Measurements from ENCODE around the gene JKAMP.

JKAMP gene

DNA sequence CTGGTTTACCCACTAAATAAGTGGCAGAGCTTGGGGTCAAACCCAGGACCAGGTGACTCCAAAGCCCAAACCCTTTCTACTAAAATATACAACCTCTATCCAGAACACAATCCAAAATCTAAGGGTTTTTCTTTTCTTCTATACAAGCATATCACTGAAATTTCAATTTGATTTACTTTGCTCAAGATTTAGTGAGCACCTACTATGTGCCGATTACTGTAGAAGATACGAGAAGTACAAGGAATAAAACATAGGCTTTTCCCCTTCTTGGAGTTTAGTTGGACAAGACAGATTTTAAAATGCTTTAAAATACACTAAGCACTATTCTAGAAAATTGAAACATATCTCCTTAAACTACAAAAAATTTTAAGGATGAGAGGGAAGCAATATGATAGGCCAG, 2.9 kb upstream of the JKAMP start:
- no peak for DNase-seq (ENCODE audit: low read depth)

DNA sequence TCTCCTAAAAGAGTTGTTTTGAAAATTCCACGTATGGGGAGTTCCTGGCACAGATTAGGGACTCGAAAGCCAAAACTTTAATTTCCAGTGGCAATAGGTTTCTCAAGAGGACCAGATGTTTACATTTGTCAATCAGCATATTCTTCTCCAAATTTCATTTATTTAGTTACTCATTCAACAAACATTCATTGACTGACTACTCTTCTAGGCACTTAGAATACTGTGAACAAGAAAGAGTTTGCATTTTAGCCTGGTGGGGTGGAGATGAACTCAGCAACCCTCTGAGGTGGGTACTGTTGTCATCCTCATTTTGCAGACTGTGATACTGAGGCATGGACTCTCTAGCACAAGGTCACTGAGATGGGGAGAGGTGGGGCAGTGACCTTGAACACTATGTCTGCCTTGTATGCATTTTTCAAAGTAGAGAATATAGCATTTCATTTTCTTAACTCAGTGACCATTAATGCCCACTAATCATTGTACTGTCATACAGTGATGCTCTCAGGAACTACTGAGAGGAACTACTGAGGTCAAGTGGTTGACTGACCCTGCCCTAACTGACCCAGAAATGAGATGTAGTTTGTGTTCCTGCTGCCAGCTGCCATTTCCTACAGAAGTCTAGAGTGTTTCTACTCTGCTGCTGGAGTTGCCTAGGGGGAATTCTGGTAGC, 2.3 kb upstream of the JKAMP start:
- peak; percentile 63 for DNase-seq (ENCODE audit: low read depth)

DNA sequence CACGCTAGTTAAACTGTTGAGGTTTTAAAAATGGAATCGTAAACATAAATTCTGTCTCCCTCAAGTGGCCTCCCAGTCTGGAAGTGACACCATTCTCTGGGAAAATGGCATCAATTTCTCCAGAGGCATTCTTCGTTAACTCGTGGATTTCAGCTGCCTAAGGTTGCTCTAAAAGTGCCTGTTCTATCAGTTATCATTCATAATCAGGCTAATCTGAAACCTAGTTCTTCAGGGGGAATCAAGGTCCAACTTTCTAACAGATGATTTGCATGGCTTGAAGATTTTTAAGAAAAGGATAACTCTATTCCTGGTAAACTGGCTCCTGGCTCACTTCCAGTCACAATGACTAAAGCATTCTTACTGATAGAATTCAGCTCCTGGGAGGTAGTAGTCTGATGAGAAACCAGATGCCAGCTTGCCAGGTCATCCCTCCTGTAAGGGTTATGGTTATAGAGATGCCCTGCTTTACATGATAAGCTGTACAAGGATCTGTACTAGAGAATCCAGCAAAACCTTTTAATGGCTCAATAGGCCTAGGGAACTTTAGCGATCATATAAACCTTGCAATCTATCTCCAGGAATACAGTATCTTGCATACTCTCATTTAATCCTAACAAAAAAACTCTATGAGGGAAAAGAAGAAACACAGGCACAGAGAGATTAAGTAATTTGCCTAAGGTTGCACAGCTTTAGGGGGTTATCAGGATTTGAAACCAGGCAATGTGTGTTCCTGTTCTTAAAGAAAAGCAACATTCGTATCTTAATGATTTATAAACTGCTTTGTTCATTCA, 1.6 kb upstream of the JKAMP start:
- peak; percentile 78 for DNase-seq (ENCODE audit: low read depth)

DNA sequence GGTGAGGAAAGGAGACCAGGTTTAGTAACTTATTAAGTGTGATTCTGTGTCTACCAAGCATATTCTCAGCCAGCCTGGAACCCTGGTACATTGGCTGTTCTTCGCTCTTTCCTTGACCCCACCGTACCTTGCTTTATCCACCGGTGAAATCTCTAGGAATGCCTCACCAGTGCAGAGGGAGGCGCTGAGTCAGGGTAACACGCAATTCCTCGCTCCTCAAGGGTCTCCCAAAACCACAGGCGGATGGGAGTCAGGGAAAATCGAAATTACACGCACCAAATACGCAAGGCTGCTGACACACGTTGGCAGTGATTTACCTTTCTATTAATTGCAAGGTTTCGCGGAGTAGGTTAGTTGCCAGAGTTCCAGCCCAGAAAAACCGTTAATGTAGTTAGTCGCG, 954 bp upstream of the JKAMP start:
- no peak for DNase-seq (ENCODE audit: low read depth)

DNA sequence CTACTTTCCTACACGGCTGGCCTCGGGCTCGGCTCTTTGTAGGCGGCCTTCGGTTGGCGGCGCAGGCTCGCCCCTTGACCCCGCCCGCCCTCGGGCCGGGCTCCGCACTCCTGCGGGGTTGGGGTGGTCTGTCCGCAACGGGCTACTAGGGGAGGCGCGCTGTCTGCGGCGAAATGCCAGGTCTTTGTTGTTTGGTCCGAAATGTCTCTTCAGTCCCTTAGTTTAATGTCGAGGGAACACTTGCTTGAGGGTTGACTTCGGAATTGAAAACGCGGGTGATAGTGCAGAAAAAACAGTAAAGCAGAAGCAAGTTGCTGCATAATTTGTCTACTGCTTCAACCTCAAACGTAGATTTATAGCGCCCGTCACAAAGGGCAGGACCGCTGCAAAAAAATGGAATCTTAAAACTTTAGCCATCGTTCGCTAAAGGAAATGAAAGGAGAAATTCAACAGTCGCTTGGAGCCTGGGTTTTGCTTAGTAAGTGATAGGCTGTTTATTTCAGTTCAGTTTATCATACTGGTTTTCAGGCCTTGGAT, 390 bp downstream of the JKAMP start:
- DNase-seq (ENCODE audit: low read depth), result no peak

DNA sequence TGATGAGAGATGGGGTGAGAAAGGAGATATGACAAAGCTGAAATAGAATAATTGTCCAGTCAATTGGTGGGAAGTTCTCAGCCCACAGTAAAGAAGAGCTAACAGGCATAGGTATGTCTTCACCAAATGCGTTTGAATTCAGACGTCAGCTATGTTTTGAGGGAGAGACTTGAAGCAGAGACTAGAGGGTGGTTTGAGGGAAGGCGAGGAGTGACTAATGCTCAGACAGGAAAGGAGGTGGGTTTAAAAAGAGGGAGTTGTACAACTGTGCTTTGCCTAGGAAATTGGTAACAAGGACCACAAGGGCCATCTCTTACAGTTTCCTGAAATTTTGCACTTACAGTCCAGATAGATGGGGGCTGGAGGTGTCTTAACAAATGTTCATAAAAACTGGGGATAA, 6.4 kb downstream of the JKAMP start:
- DNase-seq (ENCODE audit: low read depth), result no peak

DNA sequence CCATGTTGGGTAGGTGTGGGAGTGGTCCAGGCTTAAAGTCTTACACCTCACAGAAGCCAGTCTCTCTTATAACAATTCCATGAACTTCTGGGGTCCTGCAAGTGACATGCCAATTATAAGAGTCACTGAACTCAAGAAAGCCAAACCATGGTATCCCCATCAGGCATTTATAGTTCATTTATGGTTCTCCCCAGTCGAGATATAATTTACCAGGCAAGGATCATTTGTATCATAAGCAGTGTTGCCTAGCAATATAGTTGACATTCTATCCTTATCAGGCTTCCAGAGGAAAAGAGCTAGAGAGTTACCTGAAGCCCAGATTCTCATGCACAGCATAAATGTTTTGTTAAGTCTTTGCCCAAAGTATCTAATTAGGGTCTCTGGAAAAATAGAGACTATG, 8.1 kb downstream of the JKAMP start:
- no peak for DNase-seq (ENCODE audit: low read depth)

DNA sequence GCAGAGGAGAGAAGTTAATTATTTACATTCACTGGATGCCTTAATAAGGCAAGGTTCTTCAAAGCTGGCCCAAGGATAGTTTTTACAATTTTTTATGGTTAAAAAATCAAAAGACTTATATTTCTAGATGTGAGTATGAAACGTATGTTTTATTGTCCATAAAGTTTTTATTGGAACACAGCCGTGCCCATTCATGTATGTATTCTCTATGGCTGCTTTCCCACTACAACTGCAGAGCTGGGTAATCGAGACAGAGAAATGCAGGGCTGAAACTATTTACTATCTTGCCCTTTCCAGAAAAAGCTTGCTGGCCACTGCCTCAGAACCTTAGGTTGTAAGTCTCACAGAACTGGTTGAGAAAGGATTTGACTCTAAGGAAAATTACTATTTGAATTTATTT, 16.4 kb downstream of the JKAMP start:
- DNase-seq (ENCODE audit: low read depth), result no peak

DNA sequence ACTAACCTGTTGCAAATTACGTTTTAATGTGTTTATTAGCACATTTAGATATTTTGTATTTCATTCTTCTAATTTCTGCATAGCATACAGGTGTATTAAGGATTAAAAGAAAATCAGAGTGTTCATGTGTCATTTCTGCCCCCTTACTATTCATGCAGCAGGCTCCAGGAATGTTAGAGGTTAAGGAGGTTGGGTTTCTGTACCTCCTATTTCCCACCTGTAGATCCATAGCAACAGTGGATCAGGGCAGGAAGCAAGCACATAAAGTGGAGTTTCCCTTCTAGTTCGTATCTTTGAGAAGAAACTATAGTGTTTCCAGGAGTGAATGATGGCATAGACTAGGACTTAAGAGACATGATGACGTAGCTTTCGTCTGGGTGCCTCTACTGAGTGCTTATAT, 18.9 kb downstream of the JKAMP start:
- DNase-seq (ENCODE audit: low read depth), result no peak

DNA sequence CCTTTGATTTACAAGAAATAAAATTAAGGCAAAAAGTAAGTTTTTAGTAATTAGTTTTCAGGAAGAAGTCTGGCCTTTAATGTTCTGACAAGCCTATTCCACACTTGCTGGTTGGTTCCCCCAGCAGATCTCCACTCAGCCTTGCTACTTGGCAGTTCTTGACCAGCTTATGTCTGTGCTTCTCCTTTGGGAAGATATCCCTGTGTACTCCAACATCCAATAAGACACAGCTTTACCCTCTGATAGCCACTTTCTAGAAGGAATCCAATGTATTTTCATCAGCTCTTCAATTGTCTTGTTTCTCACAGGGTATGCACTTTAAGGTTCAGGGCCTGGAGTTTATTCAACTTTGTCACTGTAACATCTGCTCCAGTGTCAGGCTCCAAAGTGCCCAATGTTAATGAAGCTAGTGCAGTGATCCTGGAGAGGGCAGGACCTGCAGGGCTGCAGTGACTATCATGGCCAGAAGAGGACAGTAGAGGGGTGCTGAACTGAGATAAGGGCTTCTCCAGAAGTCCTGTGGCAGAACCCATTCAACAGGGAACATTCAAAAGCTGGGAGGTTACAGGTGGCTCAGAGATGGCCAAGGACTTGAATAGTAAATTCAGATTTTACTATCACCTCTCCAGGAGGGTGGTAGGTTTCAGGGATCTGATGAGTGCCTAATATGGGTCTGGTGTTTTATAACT, 22.9 kb downstream of the JKAMP start:
- DNase-seq (ENCODE audit: low read depth), result peak; percentile 10

DNA sequence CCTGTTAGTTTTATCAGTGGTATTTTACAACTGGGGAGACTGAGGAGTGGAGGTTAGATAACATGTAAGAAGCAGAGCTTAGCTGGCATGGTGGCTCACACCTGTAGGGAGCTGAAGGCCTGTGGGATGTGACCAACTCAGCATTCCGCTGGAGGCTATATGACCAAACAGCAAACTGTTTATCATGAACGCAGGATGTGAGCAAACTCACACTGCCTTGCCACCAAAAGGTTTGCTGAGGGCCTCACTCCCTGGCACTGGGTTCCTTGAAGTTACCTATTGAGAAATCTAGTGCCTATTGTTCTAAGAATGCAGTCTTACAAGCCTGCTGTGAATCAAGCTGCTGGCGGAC, 23.4 kb downstream of the JKAMP start:
- no peak for DNase-seq (ENCODE audit: low read depth)

DNA sequence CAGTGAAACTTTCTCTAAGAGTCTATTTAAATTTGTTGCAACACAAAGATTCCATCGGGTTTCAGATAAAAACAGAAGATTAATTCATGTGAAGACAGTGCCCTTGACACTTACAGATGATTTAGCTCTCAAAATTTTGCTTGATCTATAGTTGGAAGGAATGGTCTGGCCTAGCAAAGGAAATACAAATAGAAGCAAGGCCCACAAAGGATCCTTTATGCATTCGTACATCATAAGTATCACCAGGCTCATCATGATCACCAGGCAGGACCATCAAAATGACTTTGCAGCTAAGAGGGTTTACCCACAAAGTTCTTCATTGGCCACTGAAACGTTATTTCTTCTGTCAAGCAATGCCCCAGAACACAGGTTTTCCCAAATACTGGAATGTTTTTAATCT, 24.8 kb downstream of the JKAMP start:
- no peak for DNase-seq (ENCODE audit: low read depth)

DNA sequence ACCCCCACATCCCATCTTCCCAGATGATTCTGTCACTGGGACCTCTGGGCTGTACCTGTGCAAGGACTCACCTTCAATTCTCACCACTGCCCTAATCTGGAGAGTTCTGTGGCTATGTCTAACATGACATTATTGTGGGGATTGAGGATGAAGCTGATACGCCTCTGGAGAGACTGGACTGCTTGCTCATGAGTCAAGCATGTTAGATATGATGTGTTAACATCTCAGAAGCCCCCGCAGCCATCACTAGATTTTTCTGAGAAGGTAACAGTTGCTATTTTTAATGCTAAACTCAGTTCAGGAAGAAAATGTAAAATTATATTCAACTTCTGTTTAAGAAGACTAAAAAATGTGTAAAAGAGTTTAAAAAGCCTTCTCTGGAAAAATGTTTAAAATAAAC, 25.7 kb downstream of the JKAMP start:
- DNase-seq (ENCODE audit: low read depth), result no peak

DNA sequence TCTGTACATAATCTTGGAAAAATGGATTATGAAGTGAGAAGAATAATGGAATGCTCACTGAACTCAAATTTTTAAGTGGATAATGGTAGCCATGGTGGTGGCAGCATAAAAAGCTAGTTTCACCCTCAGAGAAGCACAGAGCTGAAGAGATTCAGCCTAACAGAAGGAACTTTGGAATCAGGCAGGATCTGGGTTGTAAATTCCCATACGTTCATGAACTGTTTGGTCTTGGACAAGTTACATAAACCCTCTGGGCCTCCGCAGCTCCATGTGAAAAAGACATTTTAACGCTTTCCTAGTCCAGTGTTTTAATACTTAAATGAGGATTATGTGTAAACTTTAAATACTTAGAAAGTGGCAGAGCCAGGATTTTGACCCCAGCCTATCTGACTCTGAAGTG, 26.6 kb downstream of the JKAMP start:
- DNase-seq (ENCODE audit: low read depth), result no peak

DNA sequence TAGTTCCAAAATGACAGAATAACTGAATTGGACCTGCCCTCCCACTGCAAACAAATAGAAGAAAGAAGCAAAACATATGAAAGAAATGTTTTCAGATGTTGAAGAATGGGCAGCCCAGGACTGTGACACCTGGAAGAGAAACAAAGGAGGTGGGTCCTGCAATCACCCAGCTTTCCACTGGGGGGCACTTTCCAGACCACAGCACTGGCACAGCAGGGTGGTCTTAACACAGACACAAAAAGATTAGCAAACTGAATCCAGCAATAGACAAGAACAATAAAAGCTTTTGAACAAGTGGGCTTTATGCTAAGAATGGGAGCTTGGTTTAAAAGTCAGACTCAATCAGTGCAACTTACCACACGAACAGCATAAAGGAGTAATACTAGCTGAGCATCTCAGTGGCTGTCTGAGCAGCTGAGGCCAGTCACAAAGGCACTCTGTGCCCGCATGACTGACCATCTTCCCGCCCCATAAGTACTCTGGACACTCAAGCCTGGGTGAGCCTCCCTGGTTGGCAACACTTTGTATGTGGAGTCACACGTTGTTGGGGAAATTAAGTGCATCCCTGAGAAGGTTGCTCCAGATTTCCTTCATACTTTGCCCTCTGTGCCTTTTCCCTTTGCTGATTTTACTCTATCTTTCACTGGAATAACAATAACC, 27.7 kb downstream of the JKAMP start:
- DNase-seq (ENCODE audit: low read depth), result no peak

DNA sequence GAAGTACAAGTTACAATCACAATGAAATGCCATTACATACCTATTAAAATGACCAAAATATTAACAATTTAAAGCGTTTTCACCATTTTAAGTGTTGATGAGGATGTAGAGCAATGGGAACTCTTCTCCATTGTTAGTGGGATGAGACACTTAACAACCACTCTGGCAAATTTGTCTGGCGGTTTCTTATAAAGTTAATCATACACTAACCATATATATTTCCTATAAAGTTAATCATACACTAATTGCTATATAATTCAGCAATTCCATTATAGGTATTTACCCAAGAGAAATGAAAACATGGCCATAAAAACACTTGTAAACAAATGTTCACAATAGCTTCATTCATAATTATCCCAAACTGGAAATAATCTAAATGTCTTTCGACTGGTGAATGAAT, 35.9 kb downstream of the JKAMP start:
- no peak for DNase-seq (ENCODE audit: low read depth)

DNA sequence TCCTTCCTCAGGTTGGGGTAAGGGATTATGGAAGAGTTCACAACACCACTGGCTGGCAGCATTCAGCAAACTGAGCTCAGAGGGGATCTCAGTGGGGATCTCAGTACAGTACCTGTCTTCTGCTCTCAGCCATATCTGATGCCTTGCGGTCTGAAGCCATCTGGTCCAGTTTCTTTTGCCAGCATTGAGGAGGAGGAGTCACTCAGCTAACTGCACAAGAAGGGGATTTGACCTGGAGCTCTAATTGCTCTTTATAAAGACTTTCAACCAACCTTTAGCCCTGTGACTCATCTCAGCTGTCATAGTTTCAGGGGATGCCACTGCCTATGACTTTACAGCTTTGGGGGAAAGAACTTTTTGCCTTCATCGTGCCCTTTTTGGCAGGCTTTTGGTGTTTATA, 44.9 kb downstream of the JKAMP start:
- DNase-seq (ENCODE audit: low read depth), result no peak

DNA sequence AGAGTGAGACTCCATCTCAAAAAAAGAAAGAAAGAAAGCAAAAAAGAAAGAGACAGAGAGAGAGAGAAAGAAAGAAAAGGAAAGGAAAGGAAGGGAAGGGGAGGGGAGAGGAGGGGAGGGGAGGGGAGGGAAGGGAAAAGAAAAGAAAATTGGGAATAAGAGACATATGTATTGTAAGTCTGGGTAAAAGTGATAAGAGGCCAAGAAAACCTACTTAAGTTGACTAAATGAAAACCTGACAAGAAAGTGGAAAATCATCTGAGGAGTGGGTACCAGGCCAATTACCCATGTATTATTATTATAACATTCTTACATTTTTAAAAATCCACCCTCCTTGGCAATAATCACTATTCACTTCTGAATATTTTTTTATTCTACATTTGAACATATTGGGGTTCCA, 46.0 kb downstream of the JKAMP start:
- DNase-seq (ENCODE audit: low read depth), result no peak

DNA sequence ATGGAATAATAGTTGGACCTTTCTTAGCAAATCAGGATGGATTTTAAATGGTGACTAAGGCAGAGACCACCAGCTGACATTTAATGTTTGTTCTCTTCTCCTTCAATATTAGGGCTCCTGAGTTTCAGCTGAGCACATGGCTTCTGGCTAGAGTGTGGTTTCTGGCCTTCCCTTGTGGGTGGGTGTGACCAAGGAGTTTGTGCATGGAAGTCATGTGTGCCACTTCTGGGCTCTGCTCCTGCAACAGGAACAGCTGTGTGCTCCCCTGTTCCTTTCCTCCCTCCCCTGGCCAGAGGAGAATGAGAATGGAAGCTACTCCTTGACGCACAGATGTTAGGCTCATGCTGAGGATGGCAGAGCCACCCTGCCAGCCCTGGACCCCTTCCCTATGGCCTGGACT, 48.1 kb downstream of the JKAMP start:
- no peak for DNase-seq (ENCODE audit: low read depth)

DNA sequence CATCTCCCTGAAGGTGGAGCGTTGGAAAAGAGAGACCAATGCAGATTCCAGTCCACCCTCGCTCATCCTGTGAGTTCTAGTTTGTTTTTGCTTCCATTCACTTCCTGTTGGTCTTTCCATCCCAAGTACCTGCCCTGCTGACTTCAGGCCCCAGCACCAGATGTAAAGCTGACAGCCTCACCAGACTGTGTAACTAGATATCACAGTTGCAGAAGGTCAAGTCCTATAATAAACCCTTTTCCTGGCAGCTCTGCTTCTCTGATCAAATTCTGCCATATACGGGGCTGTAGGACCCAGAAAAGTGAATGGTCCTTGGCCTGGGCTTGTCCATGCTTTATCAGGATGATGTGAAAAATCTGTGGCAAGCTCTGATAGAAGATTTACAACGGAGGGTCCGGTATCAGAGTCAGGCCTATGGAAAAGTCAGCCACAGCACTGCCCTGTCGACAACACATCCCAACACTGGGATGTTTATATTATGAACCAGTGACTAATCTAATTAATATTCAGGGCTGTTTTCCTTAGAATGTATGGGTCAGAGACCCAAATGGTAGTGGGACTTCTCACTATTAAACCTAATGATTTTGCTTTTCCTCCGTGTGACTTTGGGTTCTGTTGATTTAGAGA, 50.2 kb downstream of the JKAMP start:
- DNase-seq (ENCODE audit: low read depth), result no peak

DNA sequence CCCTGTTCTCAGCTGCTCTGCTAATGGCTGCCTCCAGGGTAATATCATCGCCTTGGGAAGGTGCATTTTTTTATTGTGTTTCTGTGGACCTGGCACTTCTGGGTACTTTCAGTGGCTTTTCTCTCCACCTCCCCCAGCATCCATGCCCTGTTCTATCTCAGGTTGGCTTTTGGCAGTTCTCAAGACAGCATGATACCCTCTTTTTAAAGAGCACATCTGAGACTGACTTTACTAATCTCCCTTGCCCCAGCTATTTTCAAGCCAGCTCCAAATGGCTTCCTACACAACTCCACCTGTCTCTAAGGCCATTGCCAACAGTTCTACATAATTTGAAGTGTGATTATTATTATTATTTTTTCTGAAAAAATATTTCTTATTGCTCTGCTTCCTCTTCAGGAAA, 53.2 kb downstream of the JKAMP start:
- no peak for DNase-seq (ENCODE audit: low read depth)

DNA sequence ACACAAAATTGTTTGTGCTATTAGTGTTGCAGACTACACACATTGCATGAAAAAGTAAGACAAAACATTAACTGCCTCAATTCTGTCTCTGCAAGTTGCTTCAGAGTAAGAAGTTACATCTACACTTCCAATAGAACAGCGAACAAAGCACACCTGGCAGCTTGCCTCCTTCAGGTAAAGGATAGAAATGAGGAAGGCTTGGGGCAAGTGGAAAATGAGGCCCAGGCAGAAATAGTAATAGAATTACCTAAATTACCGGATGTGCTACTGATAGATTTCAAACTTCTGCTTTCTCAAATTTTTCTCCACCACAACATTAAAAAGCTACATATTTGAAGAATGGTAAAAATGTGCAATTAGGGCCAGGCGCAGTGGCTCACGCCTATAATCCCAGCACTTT, 54.6 kb downstream of the JKAMP start:
- DNase-seq (ENCODE audit: low read depth), result no peak

Measured in GM04504 (cell line).